HG02981 (cell line): ENCODE measurements around the gene GNAZ.

ENCODE experiments used
- ATAC-seq: cut with Tn5 transposase; IDR thresholded peaks from one replicate; pipeline ENCODE4 v1.9.1; 2021; ENCODE audit warnings: mild to moderate bottlenecking, moderate library complexity; ENCODE audit not compliant: unreplicated experiment

The GNAZ gene

GRCh38 chr22:23105919-23106318, 35.6 kb downstream of the GNAZ start:
- ATAC-seq, result no peak

- no peak for ATAC-seq
Measured at GRCh38 chr22:23106344-23106743, 36.0 kb downstream of the GNAZ start.

- ATAC-seq, result no peak
Measured at GRCh38 chr22:23106906-23107367, 36.6 kb downstream of the GNAZ start.

- no peak for ATAC-seq
Measured at GRCh38 chr22:23107487-23108248, 37.3 kb downstream of the GNAZ start.

DNA sequence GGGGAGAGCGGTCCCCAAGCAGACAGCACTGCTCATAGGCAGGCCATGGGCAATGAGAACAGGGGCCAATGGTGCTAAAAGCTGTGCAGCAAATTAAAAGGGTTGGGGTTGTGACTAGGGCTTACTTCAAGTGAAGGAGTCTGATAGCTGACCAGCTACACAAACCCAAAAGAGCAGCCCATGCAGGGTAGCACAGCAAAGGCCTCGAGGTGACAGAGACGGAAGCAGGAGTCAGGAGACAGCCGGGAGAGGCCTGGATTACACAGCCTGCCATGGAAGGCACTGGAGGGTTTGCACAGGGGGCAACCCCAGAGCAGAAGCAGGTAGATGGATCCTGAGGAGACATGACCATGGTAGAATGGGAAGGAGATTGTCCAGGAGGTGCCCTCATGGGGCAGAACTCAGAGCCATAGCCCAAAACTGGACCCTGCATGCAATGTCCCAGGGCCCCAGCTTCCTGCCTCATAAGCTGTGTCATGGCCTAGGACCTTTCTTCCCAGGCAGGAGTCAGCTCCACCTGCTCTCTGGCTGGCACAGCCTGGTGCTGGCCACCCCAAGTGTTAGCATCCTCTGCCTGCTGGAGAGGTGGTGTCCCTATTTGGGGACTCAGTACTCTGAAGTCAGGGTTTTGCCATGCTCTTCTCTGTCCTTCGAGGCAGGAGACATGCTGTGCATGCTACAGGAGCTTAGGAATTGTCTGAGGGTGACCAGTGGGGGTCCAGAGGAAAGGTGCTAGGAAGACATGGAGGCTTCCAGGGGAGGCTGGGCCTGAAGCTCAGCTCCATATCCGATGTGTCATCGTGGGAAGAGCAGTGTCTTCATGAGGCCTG, 38.1 kb downstream of the GNAZ start:
- ATAC-seq, result no peak

DNA sequence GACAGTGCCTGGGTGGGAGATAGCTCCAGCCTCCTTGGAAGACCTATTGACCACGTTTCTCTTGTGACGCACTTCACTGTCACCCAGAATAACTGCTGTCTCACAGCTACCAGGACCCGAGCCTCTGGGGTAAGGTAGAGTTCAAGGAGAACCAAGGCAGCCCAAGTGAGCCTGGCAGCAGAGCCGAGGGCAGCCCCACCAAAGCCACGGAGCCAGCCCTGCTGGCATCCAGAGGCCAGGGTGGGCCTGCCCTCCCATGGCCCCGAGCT, 38.7 kb downstream of the GNAZ start:
- ATAC-seq, result no peak

DNA sequence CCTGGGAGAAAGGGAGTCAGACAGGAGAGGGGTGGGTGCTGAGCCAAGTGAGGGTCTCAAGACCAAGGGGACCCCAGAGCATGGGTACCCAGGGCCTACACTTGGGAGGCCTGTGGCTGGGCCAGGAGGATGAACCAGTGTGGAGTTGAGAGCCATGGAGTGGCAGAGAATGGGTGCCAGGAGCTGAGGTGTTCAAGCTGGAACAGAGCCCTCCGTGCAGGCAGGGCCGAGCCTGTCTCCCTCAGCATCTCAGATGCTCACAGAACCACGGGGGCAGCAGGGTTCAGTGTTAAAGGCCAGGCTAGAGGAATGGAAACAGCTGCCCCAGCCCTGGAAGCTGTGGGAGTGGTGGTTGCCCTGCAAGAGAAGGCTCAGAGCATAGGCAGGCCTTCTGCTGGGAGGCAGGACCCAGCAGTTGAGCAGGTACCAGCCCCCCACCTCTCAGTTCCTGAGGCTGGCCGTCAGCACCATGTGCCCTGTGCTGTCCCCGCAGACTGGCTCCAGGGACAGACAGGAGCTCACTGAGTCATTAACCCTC, 39.2 kb downstream of the GNAZ start:
- no peak for ATAC-seq

GRCh38 chr22:23110190-23110921, 40.0 kb downstream of the GNAZ start:
- no peak for ATAC-seq

GRCh38 chr22:23110922-23111527, 40.7 kb downstream of the GNAZ start:
- ATAC-seq, result no peak

DNA sequence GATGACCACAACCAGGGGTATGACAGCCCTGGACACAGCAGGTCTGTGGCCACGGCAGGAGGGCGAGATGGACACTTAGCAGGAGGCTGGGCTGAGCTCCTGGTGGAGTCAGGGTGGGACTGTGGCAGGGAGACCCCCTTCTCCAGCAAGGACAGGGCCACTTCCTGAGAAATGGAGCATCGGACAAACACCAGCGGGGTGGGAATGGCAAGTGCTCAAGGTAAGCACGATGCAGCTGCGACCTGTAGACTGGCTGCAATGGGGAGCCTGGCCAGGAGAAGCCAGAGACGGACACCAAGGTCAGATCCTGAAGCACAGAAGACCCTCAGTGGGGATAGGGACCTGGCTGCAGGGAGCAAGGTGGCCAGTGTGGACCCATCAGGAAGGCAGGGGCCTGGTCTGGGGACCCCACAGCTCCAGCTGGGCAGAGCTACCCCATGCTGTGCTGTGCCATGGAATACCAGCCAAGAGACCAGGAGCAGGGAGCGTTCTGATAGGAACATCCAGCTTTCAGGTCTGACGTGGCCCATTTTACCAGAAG, 42.2 kb downstream of the GNAZ start:
- no peak for ATAC-seq

GRCh38 chr22:23113067-23113846, 42.9 kb downstream of the GNAZ start:
- ATAC-seq, result no peak

GRCh38 chr22:23113847-23114720, 43.8 kb downstream of the GNAZ start:
- ATAC-seq, result no peak

- no peak for ATAC-seq
Measured at GRCh38 chr22:23114721-23115020, 44.4 kb downstream of the GNAZ start.

DNA sequence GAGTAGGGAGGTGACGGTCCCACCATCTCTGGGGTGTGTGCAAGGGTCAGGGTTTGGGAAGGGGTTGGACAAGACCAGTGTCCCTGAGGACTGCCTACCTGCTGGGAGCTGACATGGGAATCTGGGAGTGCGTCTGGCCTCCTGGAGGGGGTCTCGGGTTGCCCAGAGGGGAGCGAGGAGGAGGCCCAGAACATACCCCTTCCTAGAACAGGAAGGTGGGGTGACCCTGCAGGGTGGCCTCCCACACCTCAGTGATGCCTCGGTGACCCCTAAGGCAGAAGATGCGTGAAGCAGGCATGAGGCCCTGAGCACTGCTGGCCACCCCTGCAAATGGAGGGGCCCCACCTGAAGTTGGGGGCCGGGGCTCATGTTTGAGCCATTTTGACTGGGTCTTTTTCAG, 45.0 kb downstream of the GNAZ start:
- ATAC-seq, result no peak

GRCh38 chr22:23115825-23116494, 45.6 kb downstream of the GNAZ start:
- no peak for ATAC-seq

GRCh38 chr22:23116506-23117263, 46.4 kb downstream of the GNAZ start:
- ATAC-seq, result no peak

GRCh38 chr22:23117275-23117674, 47.0 kb downstream of the GNAZ start:
- ATAC-seq, result no peak
